CD4-positive, alpha-beta T cell treated with Interleukin-12 subunit alpha and Interleukin-12 subunit beta, for 1 hour (primary cell): ENCODE data around the gene UFSP1.

Experiments used
- DNase-seq: peaks from one replicate; pipeline ENCODE4 v3.0.0-alpha.2; 2020

The UFSP1 gene

GRCh38 chr7:100894860-100895700 is 5.6 kb upstream of the UFSP1 start:
- DNase-seq: peak; percentile 55

DNA sequence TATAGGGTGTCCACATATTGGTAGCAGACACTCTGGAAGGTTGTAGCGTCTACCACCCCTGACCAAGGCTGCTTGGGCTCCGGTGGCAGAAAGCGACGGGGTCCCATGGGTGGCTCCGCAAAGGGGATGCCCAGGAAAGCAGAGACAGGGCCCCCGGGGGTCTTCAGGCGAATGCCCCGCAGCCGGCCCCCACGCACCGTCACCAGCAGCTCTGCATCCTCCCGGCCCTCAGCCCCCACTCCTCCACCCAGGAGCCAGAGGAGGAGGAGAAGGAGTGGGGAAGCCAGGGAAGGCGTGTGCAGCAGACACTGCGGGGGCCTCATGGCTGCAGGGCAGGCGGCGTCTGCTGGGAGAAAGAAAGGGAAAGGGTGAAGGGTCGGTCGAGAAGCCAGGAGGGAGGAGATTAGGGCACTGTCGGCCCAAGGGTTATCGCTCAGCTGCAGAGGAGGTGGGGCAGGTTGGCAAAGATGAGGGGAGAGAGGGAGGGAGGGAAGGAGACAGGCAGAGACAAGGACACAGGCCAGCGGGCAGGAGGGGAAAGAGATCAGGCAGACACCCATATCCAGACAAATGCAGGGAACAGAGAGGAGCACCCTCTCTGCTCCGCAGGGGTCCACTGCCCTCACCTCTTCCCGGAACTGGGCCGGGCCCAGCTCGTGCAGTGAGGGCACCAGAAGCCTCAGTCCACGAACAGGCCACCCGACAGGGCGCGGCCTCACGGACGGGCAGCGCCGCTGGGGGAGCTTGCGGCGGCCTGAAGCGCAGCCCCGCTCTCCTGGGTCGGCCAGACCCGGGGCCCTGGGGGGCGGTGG is 4.6 kb upstream of the UFSP1 start:
- DNase-seq: no peak

DNA sequence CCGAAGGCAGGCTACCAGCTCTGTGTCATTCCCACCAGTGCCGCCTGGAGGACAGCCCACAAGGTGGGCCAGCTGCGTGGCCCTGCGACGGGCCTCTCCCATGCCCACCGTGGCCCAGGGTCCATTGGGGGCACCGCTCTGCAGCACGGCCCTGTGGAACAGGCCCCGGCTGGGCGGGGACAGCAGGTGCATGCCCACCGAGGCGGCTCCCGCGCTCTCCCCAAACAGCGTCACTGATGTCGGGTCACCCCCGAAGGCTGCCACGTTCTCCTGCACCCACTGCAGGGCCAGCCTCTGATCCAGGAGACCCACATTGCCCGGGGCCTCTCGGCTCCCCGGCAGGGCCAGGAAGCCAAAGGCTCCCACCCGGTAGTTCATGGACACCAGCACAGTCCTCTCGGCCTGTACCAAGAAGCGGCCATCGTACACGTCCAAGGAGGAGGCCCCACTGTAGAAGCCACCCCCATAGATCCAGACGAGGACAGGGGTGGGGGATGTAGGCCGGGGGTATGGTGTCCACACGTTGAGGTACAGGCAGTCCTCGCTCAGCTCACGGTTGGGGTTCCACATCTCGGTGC is 3.9 kb upstream of the UFSP1 start:
- DNase-seq: no peak

GRCh38 chr7:100892364-100893317 is 3.1 kb upstream of the UFSP1 start:
- DNase-seq: no peak

DNA sequence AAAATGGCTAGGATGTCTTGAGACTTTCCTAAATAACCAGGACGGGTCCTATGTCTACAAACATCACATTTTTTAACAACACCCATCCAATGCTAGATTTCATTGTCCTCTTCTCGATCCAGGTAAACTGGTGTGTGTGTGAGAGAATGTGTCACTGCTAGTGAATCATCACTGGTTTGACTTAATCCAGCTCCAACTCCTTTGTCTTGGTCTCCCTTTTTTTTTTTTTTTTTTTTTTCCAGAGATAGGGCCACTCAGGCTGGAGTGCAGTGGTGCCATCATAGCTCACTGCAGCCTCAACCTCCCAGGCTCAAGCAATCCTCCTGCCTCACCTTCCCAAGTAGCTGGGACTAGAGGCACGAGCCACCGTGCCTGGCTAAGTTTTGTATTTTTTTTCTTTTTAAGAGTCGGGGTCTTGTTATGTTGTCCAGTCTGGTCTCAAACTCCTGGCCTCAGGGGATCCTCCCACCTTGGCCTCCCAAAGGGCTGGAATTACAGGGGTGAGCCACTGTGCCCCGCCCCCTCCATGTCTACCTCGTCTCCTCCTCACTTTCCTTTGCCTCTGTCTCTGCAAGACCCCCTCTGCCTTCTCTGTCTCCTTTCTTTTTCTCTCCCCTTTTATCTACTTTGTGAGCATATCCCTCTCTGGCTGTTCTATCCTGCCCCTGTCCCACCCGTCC is 2.2 kb upstream of the UFSP1 start:
- no peak for DNase-seq

- no peak for DNase-seq
Measured at GRCh38 chr7:100890653-100891567, 1.4 kb upstream of the UFSP1 start.

- DNase-seq: no peak
Measured at GRCh38 chr7:100888291-100888987, 1.1 kb downstream of the UFSP1 start.

GRCh38 chr7:100887516-100888290 is 1.8 kb downstream of the UFSP1 start:
- DNase-seq: peak; percentile 73

- no peak for DNase-seq
Measured at GRCh38 chr7:100886936-100887515, 2.5 kb downstream of the UFSP1 start.

GRCh38 chr7:100886142-100886935 is 3.2 kb downstream of the UFSP1 start:
- DNase-seq: no peak

DNA sequence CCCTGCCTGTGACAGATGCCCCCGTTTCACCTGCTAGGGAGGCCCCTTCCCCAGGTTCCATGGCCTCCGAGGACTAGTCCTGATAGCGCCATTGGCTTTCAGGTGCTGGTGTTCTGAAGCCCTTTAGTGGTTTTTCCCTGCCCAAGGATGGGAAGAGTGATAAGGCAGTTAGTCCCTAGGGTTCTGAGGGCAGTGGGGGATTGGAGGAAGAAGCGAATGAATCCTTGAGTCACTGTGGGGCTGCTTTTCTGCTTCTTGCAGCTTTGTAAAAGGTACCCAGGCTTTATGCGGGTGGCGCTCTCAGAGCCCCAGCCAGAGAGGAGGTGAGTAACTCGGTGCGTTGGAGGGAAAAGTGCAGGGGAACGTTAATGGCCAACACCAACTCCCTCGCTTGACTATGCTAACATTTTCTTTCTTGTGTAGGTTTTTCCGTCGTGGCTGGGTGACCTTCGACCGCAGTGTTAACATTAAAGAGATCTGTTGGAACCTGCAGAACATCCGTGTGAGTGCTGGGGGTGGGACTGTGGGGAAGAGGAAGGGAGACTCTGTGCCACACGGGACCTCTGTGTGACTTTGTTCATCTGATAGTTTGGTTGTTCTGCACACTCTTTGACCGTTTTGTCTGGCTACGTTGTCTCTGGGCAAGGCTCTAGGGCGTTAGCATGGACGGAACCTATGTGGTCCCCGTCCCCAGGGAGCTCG is 3.9 kb downstream of the UFSP1 start:
- no peak for DNase-seq

- peak; percentile 73 for DNase-seq
Measured at GRCh38 chr7:100884736-100885439, 4.6 kb downstream of the UFSP1 start.

- no peak for DNase-seq
Measured at GRCh38 chr7:100882785-100883526, 6.6 kb downstream of the UFSP1 start.

DNA sequence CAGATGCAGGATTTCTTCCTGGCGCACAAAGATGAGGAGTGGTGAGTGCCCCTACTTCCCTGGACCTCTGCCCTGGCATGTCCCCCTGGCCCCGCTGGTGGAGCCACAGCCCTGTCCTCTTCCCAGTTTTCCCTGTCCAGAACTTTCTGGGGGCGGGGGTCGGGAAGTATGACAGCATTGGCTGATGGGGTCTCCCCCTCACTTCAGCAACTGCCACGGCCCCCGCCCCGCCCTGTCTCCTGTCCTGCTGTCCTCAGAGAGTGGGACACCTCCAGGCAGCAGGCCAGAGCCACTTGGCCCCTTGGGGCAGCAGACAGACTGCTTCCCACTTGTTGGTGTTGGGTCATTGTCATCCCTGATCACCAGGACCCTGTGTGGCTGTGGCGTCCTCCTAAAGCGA is 7.3 kb downstream of the UFSP1 start:
- no peak for DNase-seq

DNA sequence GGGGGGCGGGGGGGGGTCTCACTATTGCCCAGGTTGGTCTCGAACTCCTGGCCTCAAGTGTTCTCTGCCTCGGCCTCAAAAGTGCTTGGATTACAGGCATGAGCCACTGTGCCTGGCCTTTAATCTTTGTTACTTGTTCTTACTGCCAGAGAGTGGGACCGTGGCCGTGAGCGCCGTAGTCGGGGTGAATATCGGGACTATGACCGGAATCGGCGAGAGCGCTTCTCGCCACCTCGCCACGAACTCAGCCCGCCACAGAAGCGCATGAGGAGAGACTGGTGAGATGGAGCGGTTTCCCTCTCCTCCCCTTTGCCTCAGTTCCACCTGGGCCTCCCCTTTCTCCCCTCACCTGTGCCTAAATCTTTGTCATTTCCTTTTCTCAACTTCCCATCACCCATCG is 8.4 kb downstream of the UFSP1 start:
- DNase-seq: no peak

DNA sequence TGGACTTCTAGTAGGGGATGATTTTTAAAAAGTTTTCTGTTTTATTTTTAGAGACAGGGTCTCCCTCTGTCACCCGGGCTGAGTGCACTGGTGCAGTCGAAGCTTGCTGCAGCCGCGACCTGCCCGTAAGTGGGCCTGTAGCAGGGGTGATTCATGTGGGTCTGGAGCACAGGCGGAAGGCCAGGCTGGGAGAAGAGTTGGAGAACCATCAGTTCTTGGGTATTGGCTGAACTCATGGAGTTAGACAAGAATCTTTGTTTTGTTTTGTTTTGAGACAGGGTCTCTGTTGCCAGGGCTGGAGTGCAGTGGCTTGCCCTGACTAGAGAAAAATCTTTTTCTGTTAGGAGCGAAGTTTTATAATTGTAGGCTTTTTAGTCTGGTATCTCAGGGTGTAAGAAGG is 8.9 kb downstream of the UFSP1 start:
- DNase-seq: no peak
